ENCODE data around the gene SSH3. TPM values are rescaled to one million over a fixed set of nuclear protein-coding genes. Genes with fewer than 3 reads are reported as not detected.

SSH3 gene, protein sequence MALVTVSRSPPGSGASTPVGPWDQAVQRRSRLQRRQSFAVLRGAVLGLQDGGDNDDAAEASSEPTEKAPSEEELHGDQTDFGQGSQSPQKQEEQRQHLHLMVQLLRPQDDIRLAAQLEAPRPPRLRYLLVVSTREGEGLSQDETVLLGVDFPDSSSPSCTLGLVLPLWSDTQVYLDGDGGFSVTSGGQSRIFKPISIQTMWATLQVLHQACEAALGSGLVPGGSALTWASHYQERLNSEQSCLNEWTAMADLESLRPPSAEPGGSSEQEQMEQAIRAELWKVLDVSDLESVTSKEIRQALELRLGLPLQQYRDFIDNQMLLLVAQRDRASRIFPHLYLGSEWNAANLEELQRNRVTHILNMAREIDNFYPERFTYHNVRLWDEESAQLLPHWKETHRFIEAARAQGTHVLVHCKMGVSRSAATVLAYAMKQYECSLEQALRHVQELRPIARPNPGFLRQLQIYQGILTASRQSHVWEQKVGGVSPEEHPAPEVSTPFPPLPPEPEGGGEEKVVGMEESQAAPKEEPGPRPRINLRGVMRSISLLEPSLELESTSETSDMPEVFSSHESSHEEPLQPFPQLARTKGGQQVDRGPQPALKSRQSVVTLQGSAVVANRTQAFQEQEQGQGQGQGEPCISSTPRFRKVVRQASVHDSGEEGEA
- total RNA-seq = 41.2 and 67.5 TPM in 2 replicates

DNA sequence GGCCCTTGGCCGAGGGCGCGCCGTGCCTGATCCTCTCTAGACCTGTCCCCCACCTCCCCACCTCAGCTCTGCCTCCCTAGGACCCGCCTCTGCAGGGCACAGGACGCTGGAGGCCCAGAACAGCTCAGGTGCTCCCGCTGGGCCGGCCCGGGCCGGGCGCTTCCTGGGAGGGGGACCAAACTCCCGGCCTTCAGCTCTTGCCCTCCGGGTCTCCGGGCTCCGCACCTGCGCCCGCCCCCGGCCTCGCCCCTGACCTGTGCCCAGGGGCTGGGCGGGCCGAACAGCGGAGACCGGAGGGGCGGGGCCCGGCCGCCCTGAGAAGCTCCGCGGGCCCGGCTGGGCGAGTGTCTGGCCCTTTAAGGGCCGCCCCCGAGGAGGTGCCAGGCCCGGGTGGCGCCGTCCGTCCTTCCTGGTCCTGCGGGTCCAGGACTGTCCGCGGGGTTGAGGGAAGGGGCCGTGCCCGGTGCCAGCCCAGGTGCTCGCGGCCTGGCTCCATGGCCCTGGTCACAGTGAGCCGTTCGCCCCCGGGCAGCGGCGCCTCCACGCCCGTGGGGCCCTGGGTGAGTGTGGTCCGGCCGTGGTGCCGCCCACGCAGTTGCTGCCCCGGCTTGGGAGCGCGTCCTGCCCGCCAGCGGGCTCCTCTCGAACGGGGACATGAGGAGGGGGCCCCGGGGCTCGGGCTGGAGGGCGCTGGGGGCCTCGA is at the start of gene SSH3:
Gene SSH3 (plus strand): TSS at position 399 of the 703 bp plus-strand sequence. CDS start 96 bp downstream, at position 495.

GRCh38 chr11:67266449-67267187 is 36.7 kb upstream of the SSH3 start, which contains the start of gene GRK2:
Gene GRK2, plus strand, starts transcription at chr11:67266473. Its CDS starts 227 bp downstream, at chr11:67266700.

DNA sequence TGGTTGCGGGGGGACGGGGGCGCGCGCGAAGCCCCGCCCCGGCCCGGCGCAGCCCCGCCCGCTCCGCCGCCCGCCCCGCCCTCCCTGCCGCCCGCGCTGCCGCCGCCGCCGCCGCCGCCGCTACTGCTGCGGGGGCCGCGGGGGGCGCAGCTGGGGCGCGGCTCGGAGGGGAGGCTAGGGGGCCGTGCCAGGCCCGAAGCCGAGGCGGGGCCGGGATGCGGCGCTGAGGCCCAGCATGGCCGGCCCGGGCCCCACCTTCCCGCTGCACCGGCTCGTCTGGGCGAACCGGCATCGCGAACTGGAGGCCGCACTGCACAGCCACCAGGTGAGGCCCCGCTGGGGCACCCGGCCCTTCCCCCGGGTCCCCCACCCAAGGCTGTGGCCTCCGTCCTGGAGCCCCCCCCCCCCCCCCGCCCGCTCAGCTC is 14.1 kb upstream of the SSH3 start, which contains the start of gene ANKRD13D:
Gene ANKRD13D (plus strand): TSS at position 78 of the 425 bp plus-strand sequence. CDS start 158 bp downstream, at position 236.

DNA sequence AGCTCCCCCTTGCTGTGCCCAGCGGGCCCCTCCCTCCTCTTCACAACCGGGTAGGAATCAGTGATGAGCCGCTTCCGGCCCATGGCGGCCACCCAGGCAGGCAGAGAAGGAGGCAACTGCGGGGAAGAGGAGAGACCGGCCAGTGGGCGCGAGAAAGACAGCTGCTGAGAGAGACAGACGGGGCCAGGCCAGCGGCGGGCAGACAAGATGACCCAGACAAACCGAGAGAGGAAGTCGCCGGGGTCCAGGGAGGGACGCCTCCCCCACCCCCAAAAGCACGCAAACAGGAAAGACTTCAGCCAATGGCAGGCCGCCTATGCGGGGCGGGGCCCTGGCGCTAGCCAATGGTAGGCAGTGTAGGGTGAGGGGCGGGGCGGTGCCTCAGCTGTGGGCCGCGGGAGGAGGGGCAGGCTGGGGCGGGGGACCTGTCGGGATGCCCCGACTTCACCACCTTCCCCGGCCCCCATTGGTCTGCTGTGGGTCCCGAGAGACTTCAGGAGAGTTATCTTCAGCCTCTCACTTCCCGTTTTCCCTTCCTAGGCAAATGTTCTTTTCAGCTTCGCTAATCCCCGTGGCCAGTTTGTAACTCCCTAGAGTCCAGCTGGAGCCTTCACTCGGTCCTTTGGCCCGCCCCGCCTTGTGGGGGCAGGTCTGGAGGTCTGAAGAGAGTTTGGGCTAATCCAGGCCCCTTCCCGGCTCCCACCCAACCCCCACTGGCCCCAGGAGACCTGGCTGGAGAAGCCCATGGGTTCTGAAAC is 50.2 kb downstream of the SSH3 start, which contains the start of gene POLD4:
Gene POLD4 (minus strand): TSS at position 230 of the 758 bp plus-strand sequence. CDS start 147 bp downstream, at position 83.

Small RNA genes lying within 50 kb of the gene (small RNA-seq; reads per million reads assigned to genes)
- gene RN7SKP239 = not detected

Other genes with a start within 250 kb of the SSH3 start
- 51.4 and 158 TPM in 2 replicates for gene RHOD, start 246.7 kb upstream of the SSH3 start, total RNA-seq
- 77.6 and 89.1 TPM in 2 replicates for gene KDM2A, start 184.3 kb upstream of the SSH3 start, total RNA-seq
- 27.5 and 40.4 TPM in 2 replicates for gene GRK2, start 37.1 kb upstream of the SSH3 start, total RNA-seq
- gene ANKRD13D, start 14.2 kb upstream of the SSH3 start, total RNA-seq = 28.1 and 42.4 TPM in 2 replicates
- gene POLD4, start 50.0 kb downstream of the SSH3 start, total RNA-seq = 64.9 and 71.1 TPM in 2 replicates
- gene CLCF1, start 70.1 kb downstream of the SSH3 start, total RNA-seq = 17.8 and 22.8 TPM in 2 replicates
- gene RAD9A, start 88.5 kb downstream of the SSH3 start, total RNA-seq = 10.7 and 18.8 TPM in 2 replicates
- 223 and 479 TPM in 2 replicates for gene PPP1CA, start 98.3 kb downstream of the SSH3 start, total RNA-seq
- gene TBC1D10C, start 100.6 kb downstream of the SSH3 start, total RNA-seq = under 0.01 TPM in 1 of 2 replicates, not detected in the other
- gene CARNS1, start 112.1 kb downstream of the SSH3 start, total RNA-seq = under 0.01 TPM in 1 of 2 replicates, not detected in the other
- gene RPS6KB2, start 125.0 kb downstream of the SSH3 start, total RNA-seq = 55.4 and 121 TPM in 2 replicates
- gene PTPRCAP, start 134.2 kb downstream of the SSH3 start, total RNA-seq = 1.5 and 1.6 TPM in 2 replicates
- gene CORO1B, start 139.9 kb downstream of the SSH3 start, total RNA-seq = 135 and 136 TPM in 2 replicates
- not detected in 2 replicates for gene GPR152, start 149.2 kb downstream of the SSH3 start, total RNA-seq
- gene CABP4, start 151.8 kb downstream of the SSH3 start, total RNA-seq = not detected in 2 replicates
- 27.5 and 62.4 TPM in 2 replicates for gene TMEM134, start 165.7 kb downstream of the SSH3 start, total RNA-seq
- gene AIP, start 179.5 kb downstream of the SSH3 start, total RNA-seq = 69.5 and 122 TPM in 2 replicates
- 42.4 and 45.5 TPM in 2 replicates for gene PITPNM1, start 201.8 kb downstream of the SSH3 start, total RNA-seq
- 19.6 and 52.8 TPM in 2 replicates for gene CDK2AP2, start 204.6 kb downstream of the SSH3 start, total RNA-seq
- gene CABP2, start 219.9 kb downstream of the SSH3 start, total RNA-seq = not detected in 2 replicates

Data from placental epithelial cell (primary cell).